Measurements from ENCODE around the gene DENND4B. TPM values are rescaled to one million over a fixed set of nuclear protein-coding genes. Genes with fewer than 3 reads are reported as not detected.

Gene DENND4B
- total and polyA plus RNA-seq, 10 of the 15 experiments (the other 5 are each of a cell fraction or from before 2014, with no cell fraction given), result 12.0 to 74.8 (median 22.7) TPM

Small RNAs within 50 kb of the gene (microRNA-seq; reads per million reads assigned to microRNA genes)
- gene MIR6737, result 1.3 reads per million

Small RNAs within 50 kb of the gene (small RNA-seq; reads per million reads assigned to genes)
- not detected for gene AL831737.1
- 0.31 reads per million for gene MIR6737

Other genes starting within 250 kb of the DENND4B start
Only the 7 nearest of the 11 such genes appear.
- gene GATAD2B, start 23.7 kb downstream of the DENND4B start, total RNA-seq (2014; rRNA removed), result 6.9 and 7.2 TPM in 2 replicates
- 8.3 and 8.8 TPM in 2 replicates for gene GATAD2B, start 23.7 kb downstream of the DENND4B start, total RNA-seq (2014; rRNA removed; fragmentation: Illumina TruSeq; extraction: Trizol)
- 63.1 and 64.6 TPM in 2 replicates for gene GATAD2B, start 23.7 kb downstream of the DENND4B start, total RNA-seq (2021)
- 7.3 and 10.8 TPM in 2 replicates for gene GATAD2B, start 23.7 kb downstream of the DENND4B start, polyA plus RNA-seq (2011; rRNA removed)
- 17.6 and 21.2 TPM in 2 replicates for gene GATAD2B, start 23.7 kb downstream of the DENND4B start, polyA plus RNA-seq (2014; fragmentation: Illumina TruSeq; extraction: Trizol)
- 1 to 10 TPM; 2.4 to 8.7 TPM for gene GATAD2B, start 23.7 kb downstream of the DENND4B start, polyA plus RNA-seq (2014; fragmentation: Nextera tagmentation; extraction: Ambion mirVana)
- gene GATAD2B, start 23.7 kb downstream of the DENND4B start, polyA plus RNA-seq (2014; rRNA removed), result 10.1 and 11.3 TPM in 2 replicates
- 1 to 10 TPM; 6.4 to 6.6 TPM for gene GATAD2B, start 23.7 kb downstream of the DENND4B start, polyA plus RNA-seq (2016; fragmentation: Nextera tagmentation; extraction: Ambion mirVana)
- 15.5 and 15.7 TPM in 2 replicates for gene CRTC2, start 11.9 kb upstream of the DENND4B start, total RNA-seq (2014; rRNA removed)
- gene CRTC2, start 11.9 kb upstream of the DENND4B start, total RNA-seq (2014; rRNA removed; fragmentation: Illumina TruSeq; extraction: Trizol), result 13.7 and 13.8 TPM in 2 replicates
- gene CRTC2, start 11.9 kb upstream of the DENND4B start, total RNA-seq (2021), result 54.6 and 59.7 TPM in 2 replicates
- gene CRTC2, start 11.9 kb upstream of the DENND4B start, polyA plus RNA-seq (2011; rRNA removed), result 12.8 and 35.6 TPM in 2 replicates
- gene CRTC2, start 11.9 kb upstream of the DENND4B start, polyA plus RNA-seq (2014; fragmentation: Illumina TruSeq; extraction: Trizol), result 21.6 and 49.4 TPM in 2 replicates
- gene CRTC2, start 11.9 kb upstream of the DENND4B start, polyA plus RNA-seq (2014; fragmentation: Nextera tagmentation; extraction: Ambion mirVana), result 1 to 10 TPM; 5.1 to 8.4 TPM
- gene CRTC2, start 11.9 kb upstream of the DENND4B start, polyA plus RNA-seq (2014; rRNA removed), result 56.5 and 57.9 TPM in 2 replicates
- 10 to 100 TPM; 29.9 to 40.1 TPM for gene CRTC2, start 11.9 kb upstream of the DENND4B start, polyA plus RNA-seq (2016; fragmentation: Nextera tagmentation; extraction: Ambion mirVana)
- gene SLC39A1, start 16.8 kb upstream of the DENND4B start, total RNA-seq (2014; rRNA removed), result 78.0 and 79.1 TPM in 2 replicates
- gene SLC39A1, start 16.8 kb upstream of the DENND4B start, total RNA-seq (2014; rRNA removed; fragmentation: Illumina TruSeq; extraction: Trizol), result 48.7 and 51.2 TPM in 2 replicates
- gene SLC39A1, start 16.8 kb upstream of the DENND4B start, total RNA-seq (2021), result 67.7 and 68.3 TPM in 2 replicates
- gene SLC39A1, start 16.8 kb upstream of the DENND4B start, polyA plus RNA-seq (2011; rRNA removed), result 61.1 and 79.6 TPM in 2 replicates
- 58.5 and 64.0 TPM in 2 replicates for gene SLC39A1, start 16.8 kb upstream of the DENND4B start, polyA plus RNA-seq (2014; fragmentation: Illumina TruSeq; extraction: Trizol)
- 10 to 100 TPM in 1 of 2 experiments, 1 to 10 TPM in 1; 8.8 to 20.6 TPM for gene SLC39A1, start 16.8 kb upstream of the DENND4B start, polyA plus RNA-seq (2014; fragmentation: Nextera tagmentation; extraction: Ambion mirVana)
- 77.0 and 77.2 TPM in 2 replicates for gene SLC39A1, start 16.8 kb upstream of the DENND4B start, polyA plus RNA-seq (2014; rRNA removed)
- gene SLC39A1, start 16.8 kb upstream of the DENND4B start, polyA plus RNA-seq (2016; fragmentation: Nextera tagmentation; extraction: Ambion mirVana), result 10 to 100 TPM; 88.9 to 98.6 TPM
- 14.0 and 15.6 TPM in 2 replicates for gene CREB3L4, start 21.2 kb upstream of the DENND4B start, total RNA-seq (2014; rRNA removed)
- 11.6 and 12.2 TPM in 2 replicates for gene CREB3L4, start 21.2 kb upstream of the DENND4B start, total RNA-seq (2014; rRNA removed; fragmentation: Illumina TruSeq; extraction: Trizol)
- 10.9 and 11.3 TPM in 2 replicates for gene CREB3L4, start 21.2 kb upstream of the DENND4B start, total RNA-seq (2021)
- 9.7 and 11.9 TPM in 2 replicates for gene CREB3L4, start 21.2 kb upstream of the DENND4B start, polyA plus RNA-seq (2011; rRNA removed)
- gene CREB3L4, start 21.2 kb upstream of the DENND4B start, polyA plus RNA-seq (2014; fragmentation: Illumina TruSeq; extraction: Trizol), result 10.0 and 12.5 TPM in 2 replicates
- gene CREB3L4, start 21.2 kb upstream of the DENND4B start, polyA plus RNA-seq (2014; fragmentation: Nextera tagmentation; extraction: Ambion mirVana), result 10 to 100 TPM in 1 of 2 experiments, 1 to 10 TPM in 1; 9.7 to 12.9 TPM
- gene CREB3L4, start 21.2 kb upstream of the DENND4B start, polyA plus RNA-seq (2014; rRNA removed), result 13.1 and 13.4 TPM in 2 replicates
- 10 to 100 TPM; 11.2 to 11.9 TPM for gene CREB3L4, start 21.2 kb upstream of the DENND4B start, polyA plus RNA-seq (2016; fragmentation: Nextera tagmentation; extraction: Ambion mirVana)
- gene JTB, start 31.0 kb upstream of the DENND4B start, total RNA-seq (2014; rRNA removed), result 265 and 276 TPM in 2 replicates
- gene JTB, start 31.0 kb upstream of the DENND4B start, total RNA-seq (2014; rRNA removed; fragmentation: Illumina TruSeq; extraction: Trizol), result 95.3 and 103 TPM in 2 replicates
- 173 and 174 TPM in 2 replicates for gene JTB, start 31.0 kb upstream of the DENND4B start, total RNA-seq (2021)
- 136 and 144 TPM in 2 replicates for gene JTB, start 31.0 kb upstream of the DENND4B start, polyA plus RNA-seq (2011; rRNA removed)
- gene JTB, start 31.0 kb upstream of the DENND4B start, polyA plus RNA-seq (2014; fragmentation: Illumina TruSeq; extraction: Trizol), result 57.8 and 85.9 TPM in 2 replicates
- gene JTB, start 31.0 kb upstream of the DENND4B start, polyA plus RNA-seq (2014; fragmentation: Nextera tagmentation; extraction: Ambion mirVana), result 10 to 100 TPM; 25.0 to 67.7 TPM
- gene JTB, start 31.0 kb upstream of the DENND4B start, polyA plus RNA-seq (2014; rRNA removed), result 247 and 255 TPM in 2 replicates
- 100 to 1,000 TPM; 292 to 298 TPM for gene JTB, start 31.0 kb upstream of the DENND4B start, polyA plus RNA-seq (2016; fragmentation: Nextera tagmentation; extraction: Ambion mirVana)
- gene RAB13, start 39.6 kb upstream of the DENND4B start, total RNA-seq (2014; rRNA removed), result 4.6 and 5.9 TPM in 2 replicates
- gene RAB13, start 39.6 kb upstream of the DENND4B start, total RNA-seq (2014; rRNA removed; fragmentation: Illumina TruSeq; extraction: Trizol), result 11.0 and 12.4 TPM in 2 replicates
- 20.4 and 22.2 TPM in 2 replicates for gene RAB13, start 39.6 kb upstream of the DENND4B start, total RNA-seq (2021)
- 0.75 and 0.86 TPM in 2 replicates for gene RAB13, start 39.6 kb upstream of the DENND4B start, polyA plus RNA-seq (2011; rRNA removed)
- 30.7 and 34.1 TPM in 2 replicates for gene RAB13, start 39.6 kb upstream of the DENND4B start, polyA plus RNA-seq (2014; fragmentation: Illumina TruSeq; extraction: Trizol)
- 10 to 100 TPM in 1 of 2 experiments, 1 to 10 TPM in 1; 7.9 to 17.2 TPM for gene RAB13, start 39.6 kb upstream of the DENND4B start, polyA plus RNA-seq (2014; fragmentation: Nextera tagmentation; extraction: Ambion mirVana)
- gene RAB13, start 39.6 kb upstream of the DENND4B start, polyA plus RNA-seq (2014; rRNA removed), result 12.7 and 15.5 TPM in 2 replicates
- 10 to 100 TPM; 16.3 to 19.2 TPM for gene RAB13, start 39.6 kb upstream of the DENND4B start, polyA plus RNA-seq (2016; fragmentation: Nextera tagmentation; extraction: Ambion mirVana)
- 5,288 and 5,830 TPM in 2 replicates for gene RPS27, start 44.0 kb upstream of the DENND4B start, total RNA-seq (2014; rRNA removed)
- gene RPS27, start 44.0 kb upstream of the DENND4B start, total RNA-seq (2014; rRNA removed; fragmentation: Illumina TruSeq; extraction: Trizol), result 9,122 and 9,683 TPM in 2 replicates
- 2,708 and 2,801 TPM in 2 replicates for gene RPS27, start 44.0 kb upstream of the DENND4B start, total RNA-seq (2021)
- 8,626 and 8,787 TPM in 2 replicates for gene RPS27, start 44.0 kb upstream of the DENND4B start, polyA plus RNA-seq (2011; rRNA removed)
- 13,800 and 18,255 TPM in 2 replicates for gene RPS27, start 44.0 kb upstream of the DENND4B start, polyA plus RNA-seq (2014; fragmentation: Illumina TruSeq; extraction: Trizol)
- gene RPS27, start 44.0 kb upstream of the DENND4B start, polyA plus RNA-seq (2014; fragmentation: Nextera tagmentation; extraction: Ambion mirVana), result over 10,000 TPM in 1 of 2 experiments, 1,000 to 10,000 TPM in 1; 9,903 to 14,234 TPM
- 8,943 and 9,277 TPM in 2 replicates for gene RPS27, start 44.0 kb upstream of the DENND4B start, polyA plus RNA-seq (2014; rRNA removed)
- gene RPS27, start 44.0 kb upstream of the DENND4B start, polyA plus RNA-seq (2016; fragmentation: Nextera tagmentation; extraction: Ambion mirVana), result 1,000 to 10,000 TPM; 3,244 to 3,511 TPM

All from GM12878 (cell line).